ENCODE results near the gene KSR1. TPM values are rescaled to one million over a fixed set of nuclear protein-coding genes. Genes with fewer than 3 reads are reported as not detected.

KSR1 gene
- total and polyA plus RNA-seq, 3 donors from 2014 or later: 44.8 to 80.7 (median 63.7) TPM

- intact Hi-C loops (cut with DNase I; ENCODE audit: low total_unique reads): no loop called here
- no peaks in the 10 kb centered on the region for H3K27me3 ChIP-seq
- DNase-seq: no peak
- TF ChIP-seq POLR2A (IDR thresholded peaks at IDR 0.05): no peak
- no peak for TF ChIP-seq CTCF (IDR thresholded peaks at IDR 0.05)
- no peak overlapping the region for H3K27ac ChIP-seq
- 90 to 97% methylated on average over 6 of the region's 6 CpGs for WGBS, 2 donors
- H3K36me3 ChIP-seq (ENCODE audit: low read depth, missing control alignments): no peaks in the 10 kb centered on the region
- H3K4me3 ChIP-seq: no peak overlapping the region
- H3K4me1 ChIP-seq: peaks cover 3% of the 10 kb centered on the region
- no peaks in the 10 kb centered on the region for H3K9me3 ChIP-seq
Observed at GRCh38 chr17:27541301-27542023, 85.2 kb downstream of the KSR1 start.

- Histone ChIP-seq H3K27ac (no peak overlapping the region), H3K27me3 (no peaks in the 10 kb centered on the region), H3K4me3 (no peak overlapping the region), H3K4me1 (peaks cover 3% of the 10 kb centered on the region), H3K9me3 (no peaks in the 10 kb centered on the region), H3K36me3 (ENCODE audit: low read depth, missing control alignments) (no peaks in the 10 kb centered on the region)
- no peak for DNase-seq
- TF ChIP-seq POLR2A (IDR thresholded peaks at IDR 0.05) (no peak), CTCF (IDR thresholded peaks at IDR 0.05) (no peak)
- 89 to 93% methylated on average over 4 to 6 of the region's 6 CpGs for WGBS, 2 donors
- intact Hi-C loops (cut with DNase I; ENCODE audit: low total_unique reads): no loop called here
Observed at GRCh38 chr17:27542841-27543463, 86.7 kb downstream of the KSR1 start.

DNA sequence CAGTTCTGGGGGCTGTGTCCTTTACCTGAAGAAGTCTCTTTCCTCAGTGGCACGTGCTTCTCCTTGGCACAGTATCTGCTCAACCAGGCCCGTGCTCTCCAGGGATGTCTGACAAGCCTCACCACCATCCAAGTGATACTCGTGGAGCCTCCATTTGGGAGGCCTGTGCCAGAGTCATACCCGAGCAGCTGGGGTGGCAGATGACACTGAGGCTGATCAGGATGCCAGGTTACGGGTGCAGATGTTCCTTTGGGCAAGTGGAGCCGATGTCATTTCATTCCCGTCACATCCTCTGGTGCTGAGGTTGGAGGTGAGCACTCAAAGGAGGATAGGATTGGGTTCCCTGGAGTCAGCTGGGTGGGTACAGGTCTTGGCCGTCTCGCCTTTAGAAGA, 87.2 kb downstream of the KSR1 start:
- TF ChIP-seq POLR2A (IDR thresholded peaks at IDR 0.05) (no peak), CTCF (IDR thresholded peaks at IDR 0.05) (no peak)
- Histone ChIP-seq H3K4me1 (peaks cover 3% of the 10 kb centered on the region), H3K4me3 (no peak overlapping the region), H3K27ac (no peak overlapping the region), H3K27me3 (no peaks in the 10 kb centered on the region), H3K9me3 (no peaks in the 10 kb centered on the region), H3K36me3 (ENCODE audit: low read depth, missing control alignments) (no peaks in the 10 kb centered on the region)
- WGBS, 2 donors: 85 to 86% methylated on average over 8 to 9 of the region's 9 CpGs
- intact Hi-C loops (cut with DNase I; ENCODE audit: low total_unique reads): no loop called here
- DNase-seq: no peak

- Histone ChIP-seq H3K4me1 (peaks cover 3% of the 10 kb centered on the region), H3K36me3 (ENCODE audit: low read depth, missing control alignments) (no peaks in the 10 kb centered on the region), H3K4me3 (no peak overlapping the region), H3K27ac (no peak overlapping the region), H3K9me3 (no peaks in the 10 kb centered on the region), H3K27me3 (no peaks in the 10 kb centered on the region)
- TF ChIP-seq CTCF (IDR thresholded peaks at IDR 0.05): no peak
- TF ChIP-seq POLR2A (IDR thresholded peaks at IDR 0.05): no peak
- DNase-seq: no peak
- WGBS, 2 donors: 95% methylated on average over 9 of the region's 9 CpGs
- intact Hi-C loops (cut with DNase I; ENCODE audit: low total_unique reads): no loop called here
Observed at GRCh38 chr17:27543958-27544349, 87.7 kb downstream of the KSR1 start.

Measured in testis (tissue), 3 donors.